HG02678 (cell line): ENCODE results near the gene CHN2.

Experiments used
- ATAC-seq: cut with Tn5 transposase; IDR thresholded peaks from one replicate; pipeline ENCODE4 v1.9.1; 2021; ENCODE audit warnings: mild to moderate bottlenecking, moderate library complexity; ENCODE audit not compliant: unreplicated experiment

The CHN2 gene

DNA sequence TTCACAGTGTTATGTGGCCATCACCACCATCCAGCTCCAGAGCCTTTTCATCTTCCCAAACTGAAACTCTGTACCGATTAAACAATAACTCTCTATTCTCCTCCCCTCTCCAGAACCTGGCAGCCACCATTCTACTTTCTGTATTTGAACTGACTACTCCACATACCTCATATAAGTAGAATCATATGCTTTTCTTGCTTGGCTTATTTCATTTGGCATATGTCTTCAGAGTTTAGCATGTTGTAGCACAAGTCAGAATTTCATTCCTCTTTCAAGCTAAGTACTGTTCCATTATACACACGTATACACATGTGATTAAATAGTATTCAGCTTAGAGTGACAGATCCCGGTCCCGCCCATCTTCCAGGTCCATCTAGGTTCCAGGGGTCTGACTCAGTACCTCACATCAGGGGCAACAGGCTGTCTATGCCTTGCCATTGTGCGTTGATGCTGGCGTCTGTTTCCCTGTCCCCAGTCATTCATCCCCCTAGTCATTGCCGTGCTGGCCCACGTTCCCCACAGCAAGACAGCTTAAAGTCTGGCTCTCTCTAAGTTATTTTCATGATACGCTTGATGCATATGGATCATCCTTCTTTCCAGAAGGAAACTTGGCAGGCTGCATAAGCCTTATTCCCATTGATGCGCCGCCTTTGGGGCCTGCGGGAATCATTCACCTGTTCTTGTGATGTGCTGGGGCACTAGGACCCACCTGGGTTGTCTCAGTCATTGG is 108.3 kb downstream of the CHN2 start:
- no peak for ATAC-seq

- ATAC-seq: no peak
Measured at GRCh38 chr7:29304756-29305155, 110.2 kb downstream of the CHN2 start.

DNA sequence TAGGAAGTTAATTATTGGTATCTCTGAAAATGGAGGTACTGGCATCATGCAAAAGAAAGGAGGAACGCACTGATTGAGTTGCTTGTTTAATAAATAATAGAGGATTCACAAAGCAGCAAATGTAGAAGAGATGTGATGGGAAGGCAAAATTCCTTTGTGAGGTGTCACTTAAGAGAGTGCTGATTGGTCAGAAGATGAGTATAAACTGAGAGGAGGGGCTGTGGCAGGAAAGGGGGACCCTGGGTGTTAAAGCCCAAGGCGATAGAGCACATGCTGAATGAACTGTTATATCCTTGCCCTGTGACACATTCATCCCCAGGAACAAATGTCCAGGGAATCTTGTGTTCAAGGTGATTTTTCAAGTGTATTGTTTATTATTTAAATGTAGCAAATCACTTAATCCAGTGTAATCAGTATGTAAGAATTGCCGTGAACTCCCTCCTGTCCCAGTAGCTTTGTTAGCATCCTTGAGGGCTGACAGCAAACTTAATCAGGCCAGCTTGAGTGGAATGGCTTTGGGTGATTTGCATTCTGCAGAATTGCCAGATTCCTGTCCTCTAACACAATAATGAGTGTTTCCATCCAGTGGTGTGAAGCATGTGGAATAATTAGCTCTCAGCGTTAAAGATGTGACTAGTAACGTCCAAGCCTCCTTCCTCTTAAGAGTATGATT is 111.9 kb downstream of the CHN2 start:
- ATAC-seq: no peak

DNA sequence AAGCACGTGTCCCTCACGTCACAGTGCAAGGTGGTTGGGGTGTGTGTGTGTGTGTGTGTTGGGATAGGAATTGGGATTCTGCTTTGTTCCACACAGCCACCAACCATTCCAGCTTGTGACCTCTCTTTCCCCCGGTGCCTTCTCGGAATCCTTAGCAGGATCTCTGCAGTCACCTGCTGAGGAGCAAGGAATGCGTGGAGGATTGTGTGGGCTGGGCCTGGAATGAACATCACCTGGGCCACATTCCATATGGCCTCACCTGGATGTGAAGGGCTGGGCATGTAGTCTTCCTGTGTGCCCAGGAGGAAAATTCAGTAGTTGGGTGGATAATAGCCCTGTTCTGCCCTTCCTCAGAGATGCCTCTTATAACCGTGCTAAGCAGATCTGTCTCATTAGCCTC is 113.8 kb downstream of the CHN2 start:
- no peak for ATAC-seq

GRCh38 chr7:29309041-29309854 is 114.7 kb downstream of the CHN2 start:
- no peak for ATAC-seq

GRCh38 chr7:29310625-29311024 is 116.0 kb downstream of the CHN2 start:
- ATAC-seq: no peak

- no peak for ATAC-seq
Measured at GRCh38 chr7:29311314-29311713, 116.7 kb downstream of the CHN2 start.

- no peak for ATAC-seq
Measured at GRCh38 chr7:29314148-29314547, 119.6 kb downstream of the CHN2 start.

GRCh38 chr7:29315122-29315891 is 120.7 kb downstream of the CHN2 start:
- ATAC-seq: no peak

DNA sequence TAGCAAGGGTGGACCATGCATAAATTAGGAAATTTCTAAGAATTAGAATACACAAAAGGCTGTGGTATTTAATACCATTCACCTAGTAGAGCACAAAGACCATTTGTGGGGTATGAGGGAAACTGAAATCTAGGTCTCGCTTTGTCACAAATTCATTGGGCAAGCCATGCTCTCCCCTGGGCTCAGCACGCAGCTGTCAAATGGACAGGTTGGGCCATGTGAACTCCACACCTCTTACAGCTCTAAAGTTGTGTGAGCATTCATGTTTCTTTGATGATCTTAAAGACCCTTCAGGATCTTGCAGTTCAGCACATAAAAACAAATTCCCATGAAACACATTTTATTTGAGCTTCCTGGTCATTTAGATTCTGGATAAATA is 121.3 kb downstream of the CHN2 start:
- no peak for ATAC-seq

DNA sequence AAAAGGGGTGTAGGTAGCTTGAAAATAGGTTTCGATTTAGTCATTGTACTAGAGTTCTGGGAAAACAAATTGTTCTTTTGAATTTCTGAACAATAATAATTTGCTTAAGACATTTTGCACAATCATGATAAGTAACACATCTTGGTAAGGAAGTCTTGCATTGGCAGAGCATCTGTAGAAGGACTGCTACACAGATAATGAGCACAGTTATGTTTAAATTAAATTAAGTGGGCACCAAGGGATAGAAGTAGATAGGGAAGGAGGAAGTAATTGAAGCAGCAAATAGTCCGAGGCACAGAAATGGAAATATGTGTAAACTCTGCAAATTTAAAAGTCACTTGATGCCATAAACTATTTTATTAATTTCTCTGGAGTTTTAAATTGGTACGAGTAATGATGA is 122.4 kb downstream of the CHN2 start:
- ATAC-seq: no peak

- no peak for ATAC-seq
Measured at GRCh38 chr7:29318853-29319718, 124.5 kb downstream of the CHN2 start.

DNA sequence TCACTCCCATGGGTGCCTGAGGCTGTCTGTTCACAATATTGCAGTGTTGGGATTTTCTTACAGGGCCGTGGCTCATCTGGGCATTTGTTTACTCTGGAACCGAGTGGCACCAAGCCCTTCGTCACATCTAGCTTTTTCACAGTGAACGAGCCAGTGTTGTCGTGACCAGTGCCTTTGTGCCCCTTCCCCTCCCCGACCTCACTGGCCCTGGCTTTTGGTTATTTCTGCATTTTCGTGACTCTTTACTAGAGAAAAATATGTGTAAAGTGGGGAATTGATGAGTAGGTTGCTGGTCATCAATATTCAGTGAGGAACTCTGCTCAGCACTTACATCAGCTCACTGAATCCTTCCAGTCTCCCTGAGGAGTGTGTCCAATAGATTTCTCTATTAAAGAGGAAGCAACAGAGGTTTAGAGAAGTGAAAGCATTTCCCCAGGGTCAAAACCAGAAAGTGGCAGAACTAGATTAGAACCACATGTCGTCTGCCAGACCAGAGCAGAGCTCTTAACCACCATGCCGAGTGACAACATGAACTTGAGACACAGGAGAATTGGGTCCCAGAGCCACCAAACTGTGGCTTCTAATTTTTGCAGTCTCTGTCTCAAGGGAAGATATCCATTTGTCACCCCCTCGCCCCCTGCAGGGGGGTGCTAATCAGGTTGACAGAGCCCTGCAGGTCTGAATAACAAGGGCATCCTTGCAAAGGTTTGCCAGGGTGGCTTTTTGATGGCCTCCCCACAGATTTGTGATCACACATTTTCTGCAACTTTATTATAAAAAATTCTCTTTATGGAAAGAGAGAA is 125.3 kb downstream of the CHN2 start:
- peak; percentile 62 for ATAC-seq

GRCh38 chr7:29320577-29320976 is 126.0 kb downstream of the CHN2 start:
- no peak for ATAC-seq

DNA sequence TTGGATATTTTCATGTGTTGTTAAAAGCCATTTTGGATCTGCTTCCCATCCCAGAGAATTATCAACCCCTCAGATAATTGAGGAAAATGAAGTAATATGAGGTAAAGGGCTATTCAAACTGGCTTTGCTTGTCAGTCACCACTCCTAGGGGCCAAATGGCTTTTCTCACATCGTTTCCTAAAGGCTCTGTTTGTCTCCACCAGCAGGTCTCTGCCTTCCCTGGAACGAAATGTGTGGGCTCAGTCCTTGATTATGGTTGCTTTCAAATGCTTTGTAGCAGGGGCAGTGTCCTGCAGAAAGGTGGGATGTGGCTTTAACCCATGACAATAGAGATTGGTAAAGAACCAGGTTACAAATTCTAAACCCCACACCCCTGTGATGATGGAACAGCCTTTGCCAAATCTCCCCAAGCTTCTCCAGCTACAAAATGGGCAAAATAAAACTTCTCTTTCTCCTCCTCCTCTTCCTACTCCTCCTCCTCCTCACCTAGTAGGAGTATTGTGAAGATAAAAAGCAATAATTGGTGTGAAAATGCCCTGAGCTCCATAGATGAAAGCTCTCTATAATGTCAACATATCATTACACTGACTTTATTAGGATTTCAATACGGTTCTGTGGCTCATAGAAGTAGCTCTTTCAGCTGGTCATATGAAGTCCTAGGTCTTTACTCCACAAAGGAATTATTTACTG is 127.6 kb downstream of the CHN2 start:
- no peak for ATAC-seq

- no peak for ATAC-seq
Measured at GRCh38 chr7:29325476-29325875, 130.9 kb downstream of the CHN2 start.

DNA sequence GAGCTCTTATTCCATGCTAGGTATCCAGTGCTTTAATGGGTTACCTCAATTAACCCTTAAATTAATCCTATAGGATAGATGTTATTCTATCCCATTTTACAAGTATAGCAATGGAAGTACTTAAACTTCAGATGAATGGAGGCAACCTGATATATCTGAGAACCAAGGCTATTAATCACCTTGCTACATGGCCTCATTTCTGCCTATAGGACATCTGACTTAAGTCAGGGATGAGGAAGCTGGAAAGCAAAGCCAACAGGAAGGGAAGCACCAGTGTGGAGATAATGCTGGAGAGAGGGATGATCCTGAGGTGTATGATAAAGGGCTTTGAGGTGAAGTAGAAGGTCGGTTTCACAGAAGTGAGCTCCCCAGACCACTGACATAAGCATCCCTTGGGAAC is 132.3 kb downstream of the CHN2 start:
- ATAC-seq: no peak

DNA sequence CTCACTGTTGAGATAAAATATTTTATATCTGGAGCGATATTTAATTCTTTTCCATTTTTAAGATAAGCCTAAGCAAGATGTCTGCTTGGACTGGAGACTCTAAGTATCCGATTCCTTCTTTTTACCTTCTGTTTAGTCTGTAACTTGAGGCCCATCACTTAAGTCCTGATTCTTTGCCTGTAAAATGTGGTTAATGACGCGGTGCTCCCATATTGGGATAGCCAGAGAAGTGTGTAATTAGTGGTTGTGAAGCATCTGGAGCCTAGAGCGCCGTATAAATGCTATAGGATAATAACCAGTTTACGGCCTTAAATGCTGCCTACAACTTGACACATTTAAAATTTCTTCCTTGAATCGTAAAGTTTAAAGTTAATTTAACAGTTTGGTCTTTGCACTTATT is 132.9 kb downstream of the CHN2 start:
- no peak for ATAC-seq

DNA sequence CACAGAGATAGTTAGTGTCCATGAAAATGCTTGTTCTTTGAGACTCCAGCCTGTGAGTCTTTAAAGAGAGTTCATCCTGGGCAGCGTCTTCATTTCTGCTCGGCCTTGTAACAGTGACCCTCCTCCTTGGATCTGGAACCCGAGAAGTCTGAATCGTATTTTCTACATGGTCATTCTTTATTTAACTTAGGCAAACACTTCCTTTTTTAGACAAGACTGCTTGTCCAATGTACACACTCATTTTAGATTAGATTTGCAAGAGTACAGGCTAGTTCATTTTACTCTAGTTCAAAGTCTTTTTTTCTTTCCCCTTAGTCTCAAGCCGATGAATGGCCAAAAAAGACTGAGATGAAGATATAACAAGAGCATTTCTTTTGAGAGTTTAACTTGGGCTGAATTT is 133.5 kb downstream of the CHN2 start:
- ATAC-seq: no peak
